ENCODE data around the gene XRCC3. TPM values are rescaled to one million over a fixed set of nuclear protein-coding genes. Genes with fewer than 3 reads are reported as not detected.

The XRCC3 gene
- total and polyA plus RNA-seq, 7 donors = 1.8 to 15.7 (median 3.6) TPM

DNA sequence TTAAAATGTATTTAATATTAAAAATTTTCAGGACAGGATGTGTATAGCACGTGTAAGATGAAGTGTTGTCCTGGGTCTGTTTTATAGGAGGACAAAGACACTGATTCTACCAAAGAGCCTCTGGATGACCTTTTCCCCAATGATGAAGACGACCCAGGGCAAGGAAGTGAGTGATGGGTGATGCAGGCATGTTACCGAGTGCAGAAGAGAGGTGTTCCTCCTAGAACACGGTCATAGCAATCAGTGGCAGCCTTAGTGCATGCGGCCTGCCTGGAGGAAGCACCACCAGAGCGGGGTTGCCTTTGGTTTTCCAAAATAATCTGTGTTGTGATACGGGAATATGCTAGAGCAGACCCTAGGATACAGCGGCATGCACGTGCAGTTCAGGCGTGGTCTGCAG lies 53.2 kb downstream of the XRCC3 start:
- Histone ChIP-seq H3K4me1 (peaks cover 0 to 19% (median 14%) of the 10 kb centered on the region in 4 donors), H3K36me3 (peaks cover 15 to 96% (median 44%) of the 10 kb centered on the region in 4 donors), H3K9me3 (no peaks in the 10 kb centered on the region), H3K27me3 (no peaks in the 10 kb centered on the region), H3K27ac (no peak overlapping the region), H3K4me3 (no peak overlapping the region)
- WGBS, 2 donors = 90 to 94% methylated on average over 10 of the region's 10 CpGs
- intact Hi-C loops (cut with DNase I) = no loop called here
- TF ChIP-seq, protein P1, sequence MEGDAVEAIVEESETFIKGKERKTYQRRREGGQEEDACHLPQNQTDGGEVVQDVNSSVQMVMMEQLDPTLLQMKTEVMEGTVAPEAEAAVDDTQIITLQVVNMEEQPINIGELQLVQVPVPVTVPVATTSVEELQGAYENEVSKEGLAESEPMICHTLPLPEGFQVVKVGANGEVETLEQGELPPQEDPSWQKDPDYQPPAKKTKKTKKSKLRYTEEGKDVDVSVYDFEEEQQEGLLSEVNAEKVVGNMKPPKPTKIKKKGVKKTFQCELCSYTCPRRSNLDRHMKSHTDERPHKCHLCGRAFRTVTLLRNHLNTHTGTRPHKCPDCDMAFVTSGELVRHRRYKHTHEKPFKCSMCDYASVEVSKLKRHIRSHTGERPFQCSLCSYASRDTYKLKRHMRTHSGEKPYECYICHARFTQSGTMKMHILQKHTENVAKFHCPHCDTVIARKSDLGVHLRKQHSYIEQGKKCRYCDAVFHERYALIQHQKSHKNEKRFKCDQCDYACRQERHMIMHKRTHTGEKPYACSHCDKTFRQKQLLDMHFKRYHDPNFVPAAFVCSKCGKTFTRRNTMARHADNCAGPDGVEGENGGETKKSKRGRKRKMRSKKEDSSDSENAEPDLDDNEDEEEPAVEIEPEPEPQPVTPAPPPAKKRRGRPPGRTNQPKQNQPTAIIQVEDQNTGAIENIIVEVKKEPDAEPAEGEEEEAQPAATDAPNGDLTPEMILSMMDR (IDR thresholded peaks at IDR 0.05) = no peak
- TF ChIP-seq POLR2AphosphoS5 (IDR thresholded peaks at IDR 0.05) = no peak
- TF ChIP-seq EP300 (IDR thresholded peaks at IDR 0.05) = no peak
- TF ChIP-seq POLR2A (IDR thresholded peaks at IDR 0.05) = no peak
- no peak for DNase-seq

DNA sequence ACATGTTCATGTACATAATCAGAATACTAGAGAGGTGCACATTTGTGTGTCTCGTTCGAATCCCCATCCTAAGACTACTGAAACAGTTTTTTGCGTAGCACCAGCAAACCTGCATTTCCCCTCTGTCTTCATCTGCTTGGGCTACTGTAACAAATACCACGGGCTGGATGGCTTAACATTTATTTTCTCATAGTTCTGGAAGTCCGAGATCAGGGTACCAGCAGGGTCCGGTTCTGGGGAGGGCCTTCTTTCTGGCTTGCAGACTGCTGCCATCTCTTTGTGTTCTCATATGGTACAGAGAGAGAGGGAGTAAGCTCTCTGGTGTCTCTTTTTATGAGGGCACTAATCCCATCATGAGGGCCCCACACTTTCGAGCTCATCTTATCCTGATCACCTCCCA lies 55.6 kb downstream of the XRCC3 start:
- WGBS, 2 donors = 89 to 97% methylated on average over 7 of the region's 7 CpGs
- Histone ChIP-seq H3K4me3 (no peak overlapping the region), H3K4me1 (peaks cover 0 to 42% (median 31%) of the 10 kb centered on the region in 4 donors), H3K9me3 (no peaks in the 10 kb centered on the region), H3K27ac (no peak overlapping the region), H3K27me3 (no peaks in the 10 kb centered on the region), H3K36me3 (peaks cover 25 to 100% (median 60%) of the 10 kb centered on the region in 4 donors)
- DNase-seq = no peak
- intact Hi-C loops (cut with DNase I) = no loop called here
- TF ChIP-seq POLR2A (IDR thresholded peaks at IDR 0.05) (no peak), POLR2AphosphoS5 (IDR thresholded peaks at IDR 0.05) (no peak), EP300 (IDR thresholded peaks at IDR 0.05) (no peak)
- TF ChIP-seq, protein P1 (IDR thresholded peaks at IDR 0.05) = no peak

DNA sequence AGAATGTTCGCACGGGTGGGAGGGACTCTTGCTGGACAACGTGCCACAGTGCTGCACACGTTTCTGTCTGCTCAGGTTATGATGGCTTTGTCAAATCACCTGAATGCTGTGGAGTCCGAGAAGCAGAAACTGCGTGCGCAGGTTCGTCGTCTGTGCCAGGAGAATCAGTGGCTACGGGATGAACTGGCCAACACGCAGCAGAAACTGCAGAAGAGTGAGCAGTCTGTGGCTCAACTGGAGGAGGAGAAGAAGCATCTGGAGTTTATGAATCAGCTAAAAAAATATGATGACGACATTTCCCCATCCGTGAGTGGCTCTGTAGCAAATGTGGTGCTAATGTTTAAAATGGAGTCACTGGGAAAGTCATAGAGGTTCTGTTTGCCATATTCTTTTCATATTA lies 57.8 kb downstream of the XRCC3 start:
- H3K27me3 ChIP-seq = no peaks in the 10 kb centered on the region
- peak overlapping the region in 2 of 4 donors; percentile 53 to 56 for H3K27ac ChIP-seq
- peaks cover 22 to 80% (median 51%) of the 10 kb centered on the region in 4 donors for H3K36me3 ChIP-seq
- WGBS, 2 donors = 87 to 88% methylated on average over 13 of the region's 13 CpGs
- TF ChIP-seq POLR2AphosphoS5 (IDR thresholded peaks at IDR 0.05) = peak in 1 of 4 donors; percentile 44
- TF ChIP-seq POLR2A (IDR thresholded peaks at IDR 0.05) = no peak
- H3K4me3 ChIP-seq = no peak overlapping the region
- H3K4me1 ChIP-seq = peaks cover 0 to 55% (median 48%) of the 10 kb centered on the region in 4 donors
- DNase-seq = peak; percentile 78
- intact Hi-C loops (cut with DNase I) = no loop called here
- no peaks in the 10 kb centered on the region for H3K9me3 ChIP-seq

DNA sequence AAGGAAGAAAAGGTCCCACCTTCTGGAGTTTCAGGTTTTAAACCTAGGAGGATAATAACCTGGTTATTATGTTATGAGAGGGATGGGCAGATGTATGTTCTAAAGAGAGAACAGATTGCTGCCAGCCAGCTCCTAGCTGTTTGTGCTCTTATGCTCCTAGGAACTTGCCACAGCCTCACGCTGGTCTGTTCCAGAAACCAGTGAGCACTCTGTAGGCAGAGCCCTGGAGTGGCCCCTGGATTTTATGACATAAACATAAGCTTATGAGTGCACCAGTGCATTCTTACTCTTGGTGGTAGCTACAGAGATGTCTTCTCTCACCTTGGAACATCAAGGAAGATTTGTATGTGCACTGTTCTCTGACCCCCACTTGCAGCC lies 58.5 kb downstream of the XRCC3 start:
- TF ChIP-seq POLR2A (IDR thresholded peaks at IDR 0.05) = no peak
- no peak for TF ChIP-seq EP300 (IDR thresholded peaks at IDR 0.05)
- TF ChIP-seq, protein P1 (IDR thresholded peaks at IDR 0.05) = no peak
- TF ChIP-seq POLR2AphosphoS5 (IDR thresholded peaks at IDR 0.05) = no peak
- intact Hi-C loops (cut with DNase I) = no loop called here
- WGBS, 2 donors = 48 to 70% methylated on average over 1 of the region's 1 CpG
- Histone ChIP-seq H3K4me3 (no peak overlapping the region), H3K4me1 (peaks cover 0 to 62% (median 55%) of the 10 kb centered on the region in 4 donors), H3K27ac (peak overlapping the region in 2 of 4 donors; percentile 53 to 56), H3K36me3 (peaks cover 18 to 73% (median 47%) of the 10 kb centered on the region in 4 donors), H3K27me3 (no peaks in the 10 kb centered on the region), H3K9me3 (no peaks in the 10 kb centered on the region)
- no peak for DNase-seq

DNA sequence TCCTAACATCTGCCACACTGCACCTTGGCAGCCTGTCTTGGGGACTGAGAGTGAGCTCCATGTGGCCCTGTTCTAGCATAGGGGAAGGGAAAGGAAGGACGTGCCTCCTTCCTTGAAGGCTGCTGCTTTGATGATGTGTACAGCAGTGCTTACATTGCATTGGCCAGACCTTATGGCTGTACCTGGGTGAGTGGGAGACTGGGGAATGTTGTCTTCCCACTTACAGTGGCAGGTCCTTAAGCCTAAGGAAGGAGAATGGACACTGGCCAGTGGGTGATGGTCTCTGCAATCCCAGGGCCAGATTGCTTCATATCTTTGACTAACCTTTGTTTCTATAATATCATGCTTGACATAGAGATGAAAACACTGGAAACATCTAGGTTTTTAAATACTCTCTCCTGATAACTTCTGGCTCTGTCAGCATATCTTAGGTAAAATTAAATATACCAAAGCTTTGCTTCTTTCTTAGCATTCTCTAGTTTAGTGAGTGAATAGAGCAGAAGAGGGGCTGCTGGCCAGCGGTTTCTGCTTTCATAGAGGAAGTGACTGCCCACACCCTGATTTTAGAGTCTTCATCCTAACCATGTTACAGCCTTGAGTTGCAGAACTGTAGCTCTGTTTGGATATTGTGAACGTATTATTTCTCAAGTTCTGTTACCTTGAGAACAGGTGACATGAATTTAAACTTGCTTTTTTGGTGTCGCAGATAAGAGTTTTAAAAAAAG lies 59.1 kb downstream of the XRCC3 start:
- no peak for DNase-seq

More for the DNA sequence above, 59.1 kb downstream of the XRCC3 start:
- Histone ChIP-seq H3K27ac (peak overlapping the region in 3 of 4 donors; percentile 17 to 56 (median 53)), H3K4me1 (peaks cover 0 to 68% (median 60%) of the 10 kb centered on the region in 4 donors), H3K9me3 (no peaks in the 10 kb centered on the region), H3K36me3 (peaks cover 18 to 68% (median 44%) of the 10 kb centered on the region in 4 donors), H3K27me3 (no peaks in the 10 kb centered on the region), H3K4me3 (no peak overlapping the region)
- 54 to 64% methylated on average over 4 of the region's 4 CpGs for WGBS, 2 donors
- TF ChIP-seq EP300 (IDR thresholded peaks at IDR 0.05) (no peak), POLR2A (IDR thresholded peaks at IDR 0.05) (no peak), POLR2AphosphoS5 (IDR thresholded peaks at IDR 0.05) (no peak)
- TF ChIP-seq, protein P1 (IDR thresholded peaks at IDR 0.05) = no peak
- intact Hi-C loops (cut with DNase I) = no loop called here

Measured in sigmoid colon (tissue), 7 donors.